ENCODE data around the gene CATSPERD.
"Not testable (repeated sequence)": the region's sequence is repeated elsewhere in the genome, so short reads cannot be mapped to it uniquely, and the experiment has no call there.

CATSPERD gene

DNA sequence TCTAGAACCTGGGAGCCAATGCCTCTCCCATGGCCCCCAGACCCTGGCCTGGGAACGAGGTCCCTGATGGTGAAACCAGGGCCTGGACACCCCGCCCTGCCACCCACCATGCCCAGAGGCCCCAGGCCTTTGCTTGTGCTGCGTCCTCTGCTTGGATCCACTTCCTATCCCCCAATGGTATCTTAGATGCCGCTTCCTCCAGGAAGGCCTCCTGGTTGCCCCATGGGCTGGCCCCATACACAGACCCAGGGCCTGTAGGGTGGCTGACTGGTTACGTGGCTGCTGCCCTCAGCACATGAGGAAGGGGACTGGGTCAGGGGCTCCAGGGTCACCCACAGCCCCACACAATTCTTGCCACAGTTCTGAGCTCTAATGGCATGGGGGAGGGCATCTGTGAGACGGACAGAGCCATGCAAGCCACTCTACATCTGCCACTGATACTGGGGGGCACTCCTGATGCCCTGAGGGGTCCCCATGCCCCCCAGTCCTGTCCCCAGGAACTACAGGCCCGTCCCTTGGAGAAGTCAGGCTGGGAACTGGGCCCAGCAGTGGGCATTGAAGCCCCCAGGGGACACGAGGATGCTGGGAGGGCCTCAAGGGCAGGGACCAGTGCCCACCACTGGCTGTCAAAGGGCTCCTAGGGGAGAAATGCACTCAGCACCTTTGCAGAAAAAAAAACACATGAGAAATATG lies 25.3 kb upstream of the CATSPERD start:
- Histone ChIP-seq H3K9me3 (ENCODE audit: control insufficient read depth in 1 of 2, low read length in 2 of 2) (no peaks in the 10 kb centered on the region), H3K36me3 (ENCODE audit: control insufficient read depth in 1 of 2, insufficient read depth in 2 of 2, low read length in 2 of 2) (peaks cover 18 to 68% of the 10 kb centered on the region in 2 donors), H3K27me3 (ENCODE audit: low read depth, low read length) (no peaks in the 10 kb centered on the region), H3K27ac (ENCODE audit: low read length) (no peak overlapping the region), H3K4me1 (ENCODE audit: control insufficient read depth in 1 of 2, insufficient read depth in 2 of 2, low read length in 2 of 2) (peaks cover 0 to 25% of the 10 kb centered on the region in 2 donors), H3K4me3 (ENCODE audit: low read depth in 1 of 2, low read length in 2 of 2) (no peak overlapping the region)

DNA sequence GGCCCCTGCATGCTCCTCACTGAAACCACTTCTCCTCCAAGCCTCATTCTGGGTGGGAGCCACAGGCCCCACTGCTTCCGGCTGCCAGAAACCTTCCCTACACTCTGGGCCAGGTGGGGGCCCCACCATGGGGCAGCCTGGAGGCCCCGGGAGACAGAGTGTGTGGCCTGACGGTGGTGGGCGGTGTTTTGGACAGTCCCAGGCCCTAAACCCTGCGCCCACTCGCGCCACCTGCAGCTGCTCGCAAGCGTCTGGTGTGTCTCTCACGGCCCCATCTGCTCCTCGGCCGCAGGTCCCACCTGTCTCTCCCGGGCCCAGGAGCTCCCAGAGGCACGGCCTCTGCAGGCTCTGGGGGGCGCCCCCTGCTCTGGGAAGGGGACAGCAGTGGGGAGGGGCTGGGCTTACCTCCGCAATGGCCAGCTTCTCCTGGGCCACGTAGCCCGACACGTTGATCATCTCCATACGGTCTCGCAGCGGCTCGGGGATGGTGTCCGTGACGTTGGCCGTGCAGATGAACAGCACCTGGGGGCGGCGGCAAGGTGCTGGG lies 24.7 kb upstream of the CATSPERD start:
- Histone ChIP-seq H3K9me3 (ENCODE audit: control insufficient read depth in 1 of 2, low read length in 2 of 2) (no peaks in the 10 kb centered on the region), H3K4me3 (ENCODE audit: low read depth in 1 of 2, low read length in 2 of 2) (no peak overlapping the region), H3K27me3 (ENCODE audit: low read depth, low read length) (no peaks in the 10 kb centered on the region), H3K36me3 (ENCODE audit: control insufficient read depth in 1 of 2, insufficient read depth in 2 of 2, low read length in 2 of 2) (peaks cover 18 to 73% of the 10 kb centered on the region in 2 donors), H3K27ac (ENCODE audit: low read length) (no peak overlapping the region), H3K4me1 (ENCODE audit: control insufficient read depth in 1 of 2, insufficient read depth in 2 of 2, low read length in 2 of 2) (peaks cover 0 to 25% of the 10 kb centered on the region in 2 donors)

DNA sequence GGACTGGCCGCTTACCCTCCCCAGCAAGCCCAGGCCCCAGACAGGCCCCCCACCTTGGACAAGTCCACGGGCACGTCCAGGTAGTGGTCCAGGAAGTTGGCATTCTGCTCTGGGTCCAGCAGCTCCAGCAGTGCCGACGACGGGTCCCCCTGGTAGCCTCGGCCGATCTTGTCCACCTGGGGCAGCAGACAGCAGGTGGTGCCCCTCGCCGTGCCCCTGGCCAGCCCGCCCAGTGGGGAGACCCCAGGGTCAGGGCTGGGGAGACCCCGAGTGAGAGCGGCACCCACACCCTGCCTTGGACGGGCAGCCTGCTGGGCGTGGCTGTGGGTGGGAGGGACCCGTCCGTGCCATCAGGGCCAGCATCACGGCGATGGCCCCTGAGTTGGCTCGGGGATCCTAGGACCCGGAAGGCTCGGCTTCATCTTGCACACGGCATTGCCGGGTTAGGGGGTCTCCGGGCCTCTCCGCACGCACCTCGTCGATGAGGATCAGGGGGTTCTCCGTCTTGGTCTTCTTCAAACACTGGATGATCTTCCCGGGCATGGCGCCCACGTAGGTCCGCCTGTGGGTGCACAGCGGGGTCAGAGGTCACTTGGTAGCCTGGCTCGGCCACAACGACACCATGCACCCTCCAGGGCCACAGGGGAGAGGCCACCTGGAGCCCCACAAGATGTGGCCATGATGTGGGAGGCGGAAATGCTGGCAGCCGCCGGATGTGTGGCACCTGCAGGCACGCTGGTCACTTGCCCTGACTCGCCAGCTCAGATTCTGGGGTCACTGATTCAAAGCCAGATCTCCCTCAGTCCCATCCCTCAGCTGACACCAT lies 24.0 kb upstream of the CATSPERD start:
- Histone ChIP-seq H3K4me1 (ENCODE audit: control insufficient read depth in 1 of 2, insufficient read depth in 2 of 2, low read length in 2 of 2) (peaks cover 0 to 20% of the 10 kb centered on the region in 2 donors), H3K9me3 (ENCODE audit: control insufficient read depth in 1 of 2, low read length in 2 of 2) (no peaks in the 10 kb centered on the region), H3K27me3 (ENCODE audit: low read depth, low read length) (no peaks in the 10 kb centered on the region), H3K27ac (ENCODE audit: low read length) (no peak overlapping the region), H3K36me3 (ENCODE audit: control insufficient read depth in 1 of 2, insufficient read depth in 2 of 2, low read length in 2 of 2) (peaks cover 18 to 76% of the 10 kb centered on the region in 2 donors), H3K4me3 (ENCODE audit: low read depth in 1 of 2, low read length in 2 of 2) (no peak overlapping the region)

DNA sequence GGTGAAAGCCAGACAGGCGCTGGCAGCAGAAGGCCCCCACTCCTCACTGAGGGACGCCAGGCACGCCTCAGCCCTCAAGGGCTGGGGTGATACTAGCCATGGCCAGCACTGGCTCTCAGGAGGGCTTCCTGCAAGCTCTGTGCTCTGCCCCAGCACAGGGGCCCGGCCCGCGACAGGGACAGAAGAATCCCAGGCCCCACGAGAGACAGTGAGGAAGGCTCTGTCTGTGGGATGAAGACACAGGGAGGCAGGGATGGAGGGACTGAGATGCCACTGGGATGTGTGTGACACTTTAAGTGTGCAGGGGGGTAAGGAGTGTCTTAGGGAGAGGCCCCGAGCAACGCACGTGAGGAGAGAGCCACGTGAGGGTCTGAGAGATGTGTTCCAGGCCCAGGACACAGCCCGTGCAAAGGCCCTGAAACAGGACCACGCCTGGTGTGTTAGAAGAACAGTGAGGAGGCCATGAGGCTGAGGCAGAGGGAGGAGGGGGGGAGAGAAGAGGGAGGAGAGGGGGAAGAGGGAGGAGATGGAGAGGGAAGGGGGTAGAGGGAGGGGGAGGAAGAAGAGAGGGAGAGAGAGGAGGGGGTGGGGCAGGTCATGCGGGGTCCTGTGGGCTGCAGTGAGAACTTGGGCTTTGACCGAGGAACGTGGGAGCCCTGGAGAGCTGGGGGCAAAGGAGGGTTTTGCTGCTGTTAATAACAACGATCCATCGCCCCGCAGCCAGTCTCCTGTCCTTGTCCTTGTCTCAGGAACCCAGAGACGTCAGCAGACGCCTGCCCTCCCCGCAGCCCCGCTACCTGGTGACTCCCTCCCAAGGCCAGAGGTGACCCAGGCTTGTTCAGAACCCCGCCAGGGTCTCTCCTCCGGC lies 23.2 kb upstream of the CATSPERD start:
- Histone ChIP-seq H3K4me3 (ENCODE audit: low read depth in 1 of 2, low read length in 2 of 2) (no peak overlapping the region), H3K36me3 (ENCODE audit: control insufficient read depth in 1 of 2, insufficient read depth in 2 of 2, low read length in 2 of 2) (peaks cover 15 to 72% of the 10 kb centered on the region in 2 donors), H3K27me3 (ENCODE audit: low read depth, low read length) (no peaks in the 10 kb centered on the region), H3K9me3 (ENCODE audit: control insufficient read depth in 1 of 2, low read length in 2 of 2) (no peaks in the 10 kb centered on the region), H3K4me1 (ENCODE audit: control insufficient read depth in 1 of 2, insufficient read depth in 2 of 2, low read length in 2 of 2) (peaks cover 0 to 12% of the 10 kb centered on the region in 2 donors), H3K27ac (ENCODE audit: low read length) (no peak overlapping the region)

DNA sequence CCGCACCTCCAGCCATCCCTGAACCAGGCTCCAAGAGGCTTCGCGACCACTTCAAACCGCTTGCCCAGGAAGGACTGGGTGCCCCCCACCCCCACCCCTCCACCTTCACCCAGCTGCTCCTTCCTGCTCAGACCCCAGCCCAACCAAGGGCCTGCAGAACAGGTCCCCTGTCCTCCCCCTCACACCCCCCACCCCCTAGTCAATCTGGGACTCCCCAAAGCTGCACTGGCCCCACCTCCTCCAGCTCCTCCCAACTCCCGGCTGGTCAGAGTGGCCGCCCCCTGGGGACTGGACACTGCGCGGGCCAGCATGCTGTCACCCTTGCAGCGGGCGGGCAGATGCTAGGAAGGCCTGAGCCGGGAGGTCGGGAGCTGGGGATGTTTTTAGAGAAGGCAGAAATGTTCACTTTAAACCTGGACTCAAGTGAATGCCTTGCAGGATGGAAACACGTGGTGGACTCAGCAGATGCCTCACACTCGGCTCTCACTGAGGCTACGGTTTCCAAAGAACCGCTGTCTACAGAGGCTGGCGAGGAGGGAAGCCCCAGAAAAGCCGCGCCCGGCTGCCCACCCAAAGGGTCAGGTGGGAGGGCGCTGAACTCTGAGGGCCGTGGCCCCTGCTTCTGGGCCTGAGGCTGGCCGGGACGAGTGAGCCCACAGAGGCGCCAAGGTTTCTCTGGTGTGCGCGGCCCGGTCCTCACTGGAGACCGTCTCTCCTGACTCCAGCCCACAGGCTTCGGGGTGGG lies 22.4 kb upstream of the CATSPERD start:
- Histone ChIP-seq H3K27ac (ENCODE audit: low read length) (no peak overlapping the region), H3K36me3 (ENCODE audit: control insufficient read depth in 1 of 2, insufficient read depth in 2 of 2, low read length in 2 of 2) (peaks cover 9 to 65% of the 10 kb centered on the region in 2 donors), H3K27me3 (ENCODE audit: low read depth, low read length) (no peaks in the 10 kb centered on the region), H3K4me3 (ENCODE audit: low read depth in 1 of 2, low read length in 2 of 2) (no peak overlapping the region), H3K4me1 (ENCODE audit: control insufficient read depth in 1 of 2, insufficient read depth in 2 of 2, low read length in 2 of 2) (peaks cover 0 to 5% of the 10 kb centered on the region in 2 donors), H3K9me3 (ENCODE audit: control insufficient read depth in 1 of 2, low read length in 2 of 2) (no peaks in the 10 kb centered on the region)

DNA sequence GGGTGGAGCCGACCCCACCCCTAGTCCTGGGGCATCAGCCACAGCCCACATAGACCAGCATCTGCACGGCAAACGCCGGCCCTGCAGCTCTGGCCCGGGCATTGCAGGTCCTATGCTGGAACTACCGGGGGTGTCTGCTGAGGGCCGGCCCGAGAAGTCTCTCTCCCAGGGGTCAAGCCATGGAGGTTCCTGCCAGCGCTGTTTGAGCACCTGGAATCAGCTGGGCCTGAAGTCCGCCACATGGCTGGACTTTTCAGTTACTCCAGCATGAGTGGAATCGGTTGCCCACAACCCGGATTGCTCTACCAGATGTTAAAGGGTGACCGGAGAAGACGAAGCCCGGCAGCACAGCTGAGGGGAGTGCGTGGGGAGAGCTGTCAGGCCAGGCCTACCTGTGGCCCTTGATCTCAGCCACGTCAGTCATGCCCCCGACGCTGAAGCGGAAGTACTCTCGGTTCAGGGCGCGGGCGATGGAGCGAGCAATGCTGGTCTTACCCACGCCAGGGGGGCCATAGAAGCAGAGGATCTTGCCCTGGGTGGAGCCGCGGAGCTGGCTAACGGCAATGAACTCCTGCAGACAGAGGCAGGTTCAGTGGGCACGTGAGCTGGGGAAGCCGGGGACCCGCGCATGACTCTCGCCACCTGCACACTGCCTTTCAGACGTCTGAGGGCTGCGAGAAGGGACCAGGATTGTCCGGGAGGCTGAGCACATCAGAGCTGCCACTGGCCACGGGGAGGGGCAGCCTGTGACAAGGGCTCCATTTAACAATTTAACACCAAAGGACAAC lies 21.6 kb upstream of the CATSPERD start:
- Histone ChIP-seq H3K36me3 (ENCODE audit: control insufficient read depth in 1 of 2, insufficient read depth in 2 of 2, low read length in 2 of 2) (peaks cover 6 to 65% of the 10 kb centered on the region in 2 donors), H3K27ac (ENCODE audit: low read length) (no peak overlapping the region), H3K4me3 (ENCODE audit: low read depth in 1 of 2, low read length in 2 of 2) (no peak overlapping the region), H3K9me3 (ENCODE audit: control insufficient read depth in 1 of 2, low read length in 2 of 2) (no peaks in the 10 kb centered on the region), H3K4me1 (ENCODE audit: control insufficient read depth in 1 of 2, insufficient read depth in 2 of 2, low read length in 2 of 2) (no peaks in the 10 kb centered on the region), H3K27me3 (ENCODE audit: low read depth, low read length) (no peaks in the 10 kb centered on the region)

DNA sequence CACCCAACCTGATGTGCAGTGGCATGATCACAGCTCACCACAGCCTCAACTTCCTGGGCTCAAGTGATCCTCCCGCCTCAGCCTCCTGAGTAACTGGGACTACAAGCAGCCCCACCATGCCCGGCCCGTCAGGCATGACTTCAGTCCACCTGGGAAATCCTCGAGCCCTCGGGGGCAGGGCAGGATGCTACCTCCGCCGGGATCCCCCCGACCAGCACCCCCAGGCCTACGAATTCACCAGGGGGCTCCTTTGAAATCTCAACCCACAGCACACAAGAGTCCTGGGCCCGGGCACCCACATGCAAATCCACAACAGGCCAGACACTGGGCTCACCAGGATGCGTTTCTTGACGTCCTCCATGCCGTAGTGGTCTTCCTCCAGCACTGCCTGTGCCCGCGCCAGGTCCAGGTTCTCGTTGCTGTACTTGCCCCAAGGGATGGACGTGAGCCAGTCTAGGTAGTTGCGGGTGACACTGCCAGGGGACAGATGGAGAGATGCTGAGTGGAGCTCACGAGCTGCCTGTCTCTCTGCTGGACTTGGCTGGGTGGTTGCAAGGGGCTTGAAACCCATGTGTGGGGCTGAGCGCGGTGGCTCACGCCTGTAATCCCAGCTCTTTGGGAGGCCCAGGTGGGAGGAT lies 19.9 kb upstream of the CATSPERD start:
- no peaks in the 10 kb centered on the region for H3K27me3 ChIP-seq (ENCODE audit: low read depth, low read length)
- no peaks in the 10 kb centered on the region for H3K9me3 ChIP-seq (ENCODE audit: control insufficient read depth in 1 of 2, low read length in 2 of 2)
- no peaks in the 10 kb centered on the region for H3K4me1 ChIP-seq (ENCODE audit: control insufficient read depth in 1 of 2, insufficient read depth in 2 of 2, low read length in 2 of 2)
- no peak overlapping the region for H3K27ac ChIP-seq (ENCODE audit: low read length)
- H3K4me3 ChIP-seq (ENCODE audit: low read depth in 1 of 2, low read length in 2 of 2): no peak overlapping the region
- H3K36me3 ChIP-seq (ENCODE audit: control insufficient read depth in 1 of 2, insufficient read depth in 2 of 2, low read length in 2 of 2): peaks cover under 1 to 64% of the 10 kb centered on the region in 2 donors

DNA sequence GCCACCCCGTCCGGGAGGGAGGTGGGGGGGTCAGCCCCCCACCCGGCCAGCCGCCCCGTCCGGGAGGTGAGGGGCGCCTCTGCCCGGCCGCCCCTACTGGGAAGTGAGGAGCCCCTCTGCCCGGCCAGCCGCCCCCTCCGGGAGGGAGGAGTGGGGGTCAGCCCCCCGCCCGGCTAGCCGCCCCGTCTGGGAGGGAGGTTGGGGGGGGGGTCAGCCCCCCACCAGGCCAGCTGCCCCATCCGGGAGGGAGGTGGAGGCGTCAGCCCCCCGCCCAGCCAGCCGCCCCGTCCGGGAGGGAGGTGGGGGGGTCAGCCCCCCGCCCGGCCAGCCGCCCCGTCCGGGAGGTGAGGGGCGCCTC lies 18.4 kb upstream of the CATSPERD start:
- not testable (repeated sequence) for H3K27ac ChIP-seq (ENCODE audit: low read length); H3K9me3 ChIP-seq (ENCODE audit: control insufficient read depth in 1 of 2, low read length in 2 of 2); H3K27me3 ChIP-seq (ENCODE audit: low read depth, low read length); H3K4me3 ChIP-seq (ENCODE audit: low read depth in 1 of 2, low read length in 2 of 2); H3K4me1 ChIP-seq (ENCODE audit: control insufficient read depth in 1 of 2, insufficient read depth in 2 of 2, low read length in 2 of 2)
- peaks cover 4 to 64% of the 10 kb centered on the region in 2 donors for H3K36me3 ChIP-seq (ENCODE audit: control insufficient read depth in 1 of 2, insufficient read depth in 2 of 2, low read length in 2 of 2)

DNA sequence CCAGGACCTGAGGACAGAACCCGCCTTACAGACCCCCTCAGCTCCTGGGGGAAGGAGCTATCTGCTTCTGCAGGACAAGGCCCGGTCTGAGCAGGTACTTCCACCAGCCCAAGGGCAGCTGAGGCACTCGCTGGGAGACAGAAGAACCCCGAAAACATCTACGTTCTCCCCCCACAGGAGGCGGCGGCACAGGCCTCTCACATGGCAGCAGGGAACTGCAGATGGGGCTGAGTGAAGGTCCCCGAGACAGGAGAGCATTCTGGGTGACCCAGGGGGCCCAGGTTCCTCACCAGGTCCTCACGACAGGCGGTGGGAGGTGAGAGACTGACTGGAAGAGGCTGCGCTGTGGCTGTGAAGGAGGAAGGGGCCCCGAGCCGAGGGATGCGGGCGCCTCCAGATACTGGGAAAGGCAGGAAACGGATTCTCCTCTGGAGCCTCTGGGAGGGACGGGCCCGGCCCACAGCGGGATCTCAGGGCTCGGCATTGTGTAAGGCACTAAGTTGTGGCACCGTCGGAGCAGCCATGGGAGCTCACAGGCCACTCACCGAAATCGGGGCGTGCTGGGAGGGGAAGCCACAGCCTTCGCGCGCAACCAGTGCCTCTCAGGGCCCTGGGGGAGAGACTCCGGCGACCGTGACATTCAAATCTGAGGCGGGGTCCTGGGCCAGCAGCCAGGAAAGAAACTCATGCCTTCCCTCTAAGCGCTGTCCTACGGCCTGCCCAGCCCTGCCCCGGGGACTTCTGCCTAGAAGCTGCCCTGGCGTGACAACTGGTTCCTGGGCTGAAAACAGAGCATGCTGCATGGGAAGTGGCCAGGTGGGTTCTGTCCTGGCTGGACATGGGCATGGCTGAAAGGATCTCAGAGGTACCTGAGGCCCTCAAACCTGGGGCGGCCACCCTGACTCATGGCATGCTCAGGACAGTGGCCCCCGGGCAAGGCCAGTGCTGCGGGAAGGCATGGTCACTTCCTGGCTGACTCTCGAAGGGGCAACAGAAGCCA lies 16.3 kb upstream of the CATSPERD start:
- H3K9me3 ChIP-seq (ENCODE audit: control insufficient read depth in 1 of 2, low read length in 2 of 2): no peaks in the 10 kb centered on the region
- no peak overlapping the region for H3K4me3 ChIP-seq (ENCODE audit: low read depth in 1 of 2, low read length in 2 of 2)
- no peak overlapping the region for H3K27ac ChIP-seq (ENCODE audit: low read length)
- H3K36me3 ChIP-seq (ENCODE audit: control insufficient read depth in 1 of 2, insufficient read depth in 2 of 2, low read length in 2 of 2): peaks cover 8 to 66% of the 10 kb centered on the region in 2 donors
- no peaks in the 10 kb centered on the region for H3K4me1 ChIP-seq (ENCODE audit: control insufficient read depth in 1 of 2, insufficient read depth in 2 of 2, low read length in 2 of 2)
- H3K27me3 ChIP-seq (ENCODE audit: low read depth, low read length): no peaks in the 10 kb centered on the region
